Gastrocnemius medialis (tissue), 4 donors: Measurements from ENCODE around the gene OBSCN. TPM values are rescaled to one million over a fixed set of nuclear protein-coding genes. Genes with fewer than 3 reads are reported as not detected.

Experiments used
- ATAC-seq, 2 donors: fragments of 150-250 bp; one replicate each; pipeline ENCODE4 v1.9.1; 2016
- DNase-seq, 2 donors: peaks; one replicate each; pipeline ENCODE4 v3.0.0-alpha.2; 2019
- H3K27ac ChIP-seq, 4 donors: fragments of 200-600 bp; sonication (generic); 1 replicate in 1 of 4; 2 replicates in 3 of 4; pipeline ENCODE4 v1.5.1; 2016 to 2018; ENCODE audit warnings: mild to moderate bottlenecking in 2 of 4, moderate library complexity in 1 of 4
- H3K27me3 ChIP-seq, 3 donors: fragments of 200-600 bp; sonication (generic) in 2 of 3; 1 replicate in 1 of 3; 2 replicates in 2 of 3; pipeline versions ENCODE4 v1.5.1 to v1.6.0; 2016 to 2019; ENCODE audit warnings: mild to moderate bottlenecking in 1 of 3, moderate library complexity in 1 of 3
- H3K36me3 ChIP-seq, 2 donors: fragments of 200-600 bp; sonication (generic) in 1 of 2; one replicate each; pipeline ENCODE4 v1.5.1; 2017 to 2018
- H3K4me1 ChIP-seq, 2 donors: fragments of 200-600 bp; sonication (generic) in 1 of 2; one replicate each; pipeline ENCODE4 v1.5.1; 2016 to 2017; ENCODE audit warnings: mild to moderate bottlenecking in 2 of 2
- H3K4me3 ChIP-seq, 4 donors: fragments of 200-600 bp; sonication (generic) in 3 of 4; 1 replicate in 1 of 4; 2 replicates in 3 of 4; pipeline ENCODE4 v1.5.1; 2016 to 2019; ENCODE audit warnings: mild to moderate bottlenecking in 2 of 4
- H3K9me3 ChIP-seq, 3 donors: fragments of 200-600 bp; sonication (generic) in 2 of 3; 1 replicate in 1 of 3; 2 replicates in 2 of 3; pipeline ENCODE4 v1.5.1; 2016 to 2019
- CTCF ChIP-seq, 5 experiments: fragments of 450-650 bp in 3 of 5; fragments of 200-600 bp in 2 of 5; sonication (generic) in 2 of 5; IDR thresholded peaks in 4 of 5; conservative IDR thresholded peaks in 1 of 5; 1 replicate in 4 of 5; 2 replicates in 1 of 5; pipeline ENCODE4 v1.5.1; 2016 to 2019; ENCODE audit warnings: antibody characterized with exemption in 5 of 5, mild to moderate bottlenecking in 3 of 5, moderate library complexity in 3 of 5
- POLR2A ChIP-seq, 2 donors: fragments of 450-650 bp; IDR thresholded peaks; one replicate each; pipeline ENCODE4 v1.6.1; 2017; ENCODE audit warnings: antibody characterized with exemption in 2 of 2, mild to moderate bottlenecking in 2 of 2, moderate library complexity in 2 of 2
- in situ Hi-C, 4 donors: fragments of 200-750 bp; cut with MboI; loops; one replicate each; pipeline versions ENCODE4 v1.15.0 to v1.8.0; 2017; ENCODE audit warnings: low sequenced_read_pairs in 4 of 4
- intact Hi-C: fragments of 100-400 bp; cut with DNase I; formaldehyde crosslinking; loops from one replicate; pipeline ENCODE4 v1.15.1; 2023; ENCODE audit warnings: low total_unique reads
- total RNA-seq, 4 donors: library from RNA; depleted of rRNA; stranded (reverse); fragments of >200 nt; gene quantifications; one replicate each; pipeline versions ENCODE4 v1.1.0 to v1.2.3, GENCODE V29; 2016

OBSCN gene
- total RNA-seq, 4 donors from 2014 or later = 798 to 1,571 (median 1,162) TPM

GRCh38 chr1:228305721-228306152 lies 97.9 kb downstream of the OBSCN start:
- in situ Hi-C loops = no loop called here
- Histone ChIP-seq H3K9me3 (no peaks in the 10 kb centered on the region), H3K4me3 (no peak overlapping the region), H3K27ac (peak overlapping the region in 3 of 4 donors; percentile 49 to 70 (median 58)), H3K4me1 (peaks cover 0 to 4% of the 10 kb centered on the region in 2 donors), H3K36me3 (peaks cover 2 to 99% of the 10 kb centered on the region in 2 donors), H3K27me3 (no peaks in the 10 kb centered on the region)
- intact Hi-C loops = no loop called here
- DNase-seq = peak in 1 of 2 donors; percentile 14
- no peak for ATAC-seq
- TF ChIP-seq CTCF (IDR thresholded peaks at IDR 0.05 in 4 of 5, conservative IDR thresholded peaks at IDR 0.05 in 1 of 5) (no peak), POLR2A (IDR thresholded peaks at IDR 0.05) (no peak)

DNA sequence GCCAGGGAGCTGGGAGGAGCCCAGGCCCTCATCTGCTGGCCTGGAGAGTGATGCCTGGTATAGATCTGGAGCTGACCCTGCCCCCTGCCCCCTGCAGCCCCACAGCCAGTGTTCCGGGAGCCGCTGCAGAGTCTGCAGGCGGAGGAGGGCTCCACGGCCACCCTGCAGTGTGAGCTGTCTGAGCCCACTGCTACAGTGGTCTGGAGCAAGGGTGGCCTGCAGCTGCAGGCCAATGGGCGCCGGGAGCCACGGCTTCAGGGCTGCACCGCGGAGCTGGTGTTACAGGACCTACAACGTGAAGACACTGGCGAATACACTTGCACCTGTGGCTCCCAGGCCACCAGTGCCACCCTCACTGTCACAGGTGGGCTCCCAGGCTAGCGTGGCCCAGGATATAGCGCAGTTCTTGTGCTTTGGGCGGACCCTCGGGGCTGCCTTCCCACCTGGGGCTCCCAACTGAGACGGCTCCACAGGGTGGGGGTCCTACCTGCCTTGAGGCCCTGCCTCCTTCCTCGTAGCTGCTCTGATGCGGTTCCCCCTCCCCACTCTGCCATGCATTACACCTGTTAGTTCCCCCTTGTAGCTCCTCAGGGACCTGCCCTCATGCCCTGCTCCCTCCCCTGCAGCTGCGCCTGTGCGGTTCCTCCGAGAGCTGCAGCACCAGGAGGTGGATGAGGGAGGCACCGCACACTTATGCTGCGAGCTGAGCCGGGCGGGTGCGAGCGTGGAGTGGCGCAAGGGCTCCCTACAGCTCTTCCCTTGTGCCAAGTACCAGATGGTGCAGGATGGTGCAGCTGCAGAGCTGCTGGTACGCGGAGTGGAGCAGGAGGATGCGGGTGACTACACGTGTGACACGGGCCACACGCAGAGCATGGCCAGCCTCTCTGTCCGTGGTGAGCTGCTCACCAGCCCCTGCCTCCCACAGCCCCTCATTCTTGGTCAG lies 98.7 kb downstream of the OBSCN start:
- peak overlapping the region in 1 of 4 donors; percentile 70 for H3K27ac ChIP-seq
- no peak overlapping the region for H3K4me3 ChIP-seq
- H3K9me3 ChIP-seq = no peaks in the 10 kb centered on the region
- H3K36me3 ChIP-seq = peaks cover 2 to 99% of the 10 kb centered on the region in 2 donors
- TF ChIP-seq CTCF (IDR thresholded peaks at IDR 0.05 in 4 of 5, conservative IDR thresholded peaks at IDR 0.05 in 1 of 5) (no peak), POLR2A (IDR thresholded peaks at IDR 0.05) (no peak)
- no peak for ATAC-seq
- intact Hi-C loops = no loop called here
- H3K27me3 ChIP-seq = no peaks in the 10 kb centered on the region
- DNase-seq = peak in 1 of 2 donors; percentile 14
- in situ Hi-C loops = no loop called here
- peaks cover 0 to 7% of the 10 kb centered on the region in 2 donors for H3K4me1 ChIP-seq

DNA sequence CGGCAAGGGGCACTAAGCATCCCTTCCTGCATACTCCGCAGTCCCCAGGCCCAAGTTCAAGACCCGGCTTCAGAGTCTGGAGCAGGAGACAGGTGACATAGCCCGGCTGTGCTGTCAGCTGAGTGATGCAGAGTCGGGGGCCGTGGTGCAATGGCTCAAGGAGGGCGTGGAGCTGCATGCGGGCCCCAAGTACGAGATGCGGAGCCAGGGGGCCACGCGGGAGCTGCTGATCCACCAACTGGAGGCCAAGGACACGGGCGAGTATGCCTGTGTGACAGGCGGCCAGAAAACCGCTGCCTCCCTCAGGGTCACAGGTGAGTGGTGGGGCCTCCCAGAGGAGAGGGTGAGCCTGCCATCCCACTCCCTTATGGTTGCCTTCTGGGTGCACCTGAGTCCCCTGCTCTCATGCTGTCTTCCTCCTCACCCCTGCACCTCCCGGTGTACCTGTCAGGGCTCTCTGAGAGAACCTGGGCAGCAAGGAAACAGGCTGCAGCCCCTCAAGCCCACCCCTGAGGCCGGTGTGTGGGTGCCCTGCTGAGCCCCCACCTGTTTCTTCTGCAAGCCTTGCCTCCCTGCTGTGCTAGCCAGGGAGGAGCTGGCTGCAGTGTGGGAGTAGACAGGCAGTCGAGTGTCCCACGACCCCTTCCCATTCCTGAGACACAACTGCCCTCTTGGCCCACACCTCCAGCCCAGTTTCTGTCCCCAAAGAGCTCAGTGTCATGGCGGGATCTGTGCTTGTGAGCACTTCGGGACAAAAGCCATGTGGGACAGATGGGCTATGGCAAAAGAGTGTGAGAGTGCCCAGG lies 99.6 kb downstream of the OBSCN start:
- Histone ChIP-seq H3K27me3 (no peaks in the 10 kb centered on the region), H3K27ac (peak overlapping the region in 1 of 4 donors; percentile 70), H3K36me3 (peaks cover 2 to 97% of the 10 kb centered on the region in 2 donors), H3K9me3 (no peaks in the 10 kb centered on the region), H3K4me1 (peaks cover 0 to 7% of the 10 kb centered on the region in 2 donors), H3K4me3 (no peak overlapping the region)
- peak in 1 of 2 donors; percentile 14 for DNase-seq
- no peak for ATAC-seq
- in situ Hi-C loops = no loop called here
- TF ChIP-seq POLR2A (IDR thresholded peaks at IDR 0.05) (no peak), CTCF (IDR thresholded peaks at IDR 0.05 in 4 of 5, conservative IDR thresholded peaks at IDR 0.05 in 1 of 5) (no peak)
- intact Hi-C loops = no loop called here

DNA sequence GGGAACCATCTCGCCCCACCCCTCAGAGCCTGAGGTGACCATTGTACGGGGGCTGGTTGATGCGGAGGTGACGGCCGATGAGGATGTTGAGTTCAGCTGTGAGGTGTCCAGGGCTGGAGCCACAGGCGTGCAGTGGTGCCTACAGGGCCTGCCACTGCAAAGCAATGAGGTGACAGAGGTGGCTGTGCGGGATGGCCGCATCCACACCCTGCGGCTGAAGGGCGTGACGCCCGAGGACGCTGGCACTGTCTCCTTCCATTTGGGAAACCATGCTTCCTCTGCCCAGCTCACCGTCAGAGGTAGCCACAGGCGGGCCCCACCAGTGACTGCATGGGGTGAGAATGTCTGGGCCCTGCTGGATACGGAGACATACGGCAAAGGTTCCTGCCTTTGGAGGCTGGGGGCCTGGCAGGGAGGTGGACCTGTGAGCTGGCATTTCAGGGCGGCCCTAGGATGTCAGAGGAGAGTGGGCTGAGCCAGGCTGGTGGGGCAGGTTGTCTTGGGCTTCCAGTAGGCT lies 100.3 kb downstream of the OBSCN start:
- intact Hi-C loops = no loop called here
- peaks cover under 1 to 7% of the 10 kb centered on the region in 2 donors for H3K4me1 ChIP-seq
- in situ Hi-C loops = no loop called here
- TF ChIP-seq POLR2A (IDR thresholded peaks at IDR 0.05) = no peak
- no peak for TF ChIP-seq CTCF (IDR thresholded peaks at IDR 0.05 in 4 of 5, conservative IDR thresholded peaks at IDR 0.05 in 1 of 5)
- H3K27me3 ChIP-seq = no peaks in the 10 kb centered on the region
- peaks cover 2 to 97% of the 10 kb centered on the region in 2 donors for H3K36me3 ChIP-seq
- ATAC-seq (no peak), DNase-seq (no peak)
- H3K4me3 ChIP-seq = no peak overlapping the region
- H3K9me3 ChIP-seq = no peaks in the 10 kb centered on the region
- peak overlapping the region in 1 of 4 donors; percentile 70 for H3K27ac ChIP-seq
